PC-9 (cell line): ENCODE measurements around the gene HOMEZ. TPM values are rescaled to one million over a fixed set of nuclear protein-coding genes. Genes with fewer than 3 reads are reported as not detected.

ENCODE experiments used
- BruUV-seq: library from RNA; stranded (reverse); fragments of 400-500 nt; replicated peaks from 2 replicates; lab custom pipeline; 2021; lab: Mats Ljungman, UMichigan
- CTCF ChIA-PET: fragments of 300-600 bp; sonication (Branson Sonifier 250); formaldehyde crosslinking; loops from one replicate; lab custom pipeline; 2022; ENCODE audit warnings: antibody characterized with exemption; lab: Charles Lee
- POLR2A ChIA-PET: fragments of 300-600 bp; sonication (Branson Sonifier 250); formaldehyde crosslinking; loops from one replicate; lab custom pipeline; 2022; ENCODE audit warnings: antibody characterized with exemption; ENCODE audit not compliant: unreplicated experiment; lab: Charles Lee
- DNase-seq, 2 experiments: peaks; one replicate each; pipeline versions ENCODE4 v3.0.0 to v3.0.0-alpha.2; 2015 to 2022; ENCODE audit warnings: mixed read lengths in 1 of 2
- H2AFZ ChIP-seq: fragments of 200-600 bp; sonication (generic); 2 replicates; pipeline ENCODE4 v1.8.1; 2017; ENCODE audit warnings: antibody characterized with exemption
- H3F3A ChIP-seq: fragments of 200-600 bp; sonication (generic); 2 replicates; pipeline ENCODE4 v1.8.1; 2017; ENCODE audit warnings: antibody characterized with exemption, mild to moderate bottlenecking, low read depth; ENCODE audit not compliant: insufficient read depth
- H3K27ac ChIP-seq: fragments of 200-600 bp; sonication (generic); 2 replicates; pipeline ENCODE4 v1.6.1; 2016; ENCODE audit warnings: mixed run types
- H3K27me3 ChIP-seq: fragments of 200-600 bp; sonication (generic); 2 replicates; pipeline ENCODE4 v1.6.1; 2016; ENCODE audit warnings: low read depth, mixed run types; ENCODE audit not compliant: insufficient read depth
- H3K36me3 ChIP-seq: fragments of 200-600 bp; sonication (generic); 2 replicates; pipeline ENCODE4 v1.6.1; 2016; ENCODE audit warnings: low read depth, mixed run types
- H3K4me1 ChIP-seq: fragments of 200-600 bp; sonication (generic); replicated peaks from 2 replicates; pipeline ENCODE4 v1.6.1; 2016; ENCODE audit warnings: mixed run types; ENCODE audit not compliant: insufficient read depth
- H3K4me2 ChIP-seq: fragments of 200-600 bp; sonication (generic); 2 replicates; pipeline ENCODE4 v1.6.1; 2017; ENCODE audit warnings: mixed run types
- H3K4me3 ChIP-seq: fragments of 200-600 bp; sonication (generic); 2 replicates; pipeline ENCODE4 v1.6.1; 2016; ENCODE audit warnings: mixed run types
- H3K79me2 ChIP-seq: fragments of 200-600 bp; sonication (generic); 2 replicates; pipeline ENCODE4 v1.6.1; 2017; ENCODE audit warnings: low read depth, mixed run types
- H3K9me2 ChIP-seq: fragments of 200-600 bp; sonication (generic); 2 replicates; pipeline ENCODE4 v1.8.1; 2017; ENCODE audit warnings: mild to moderate bottlenecking; ENCODE audit not compliant: insufficient read depth
- H3K9me3 ChIP-seq: fragments of 200-600 bp; sonication (generic); 2 replicates; pipeline ENCODE4 v1.8.1; 2016; ENCODE audit warnings: low read depth; ENCODE audit not compliant: insufficient read depth
- H4K20me1 ChIP-seq: fragments of 200-600 bp; sonication (generic); 2 replicates; pipeline ENCODE4 v1.8.1; 2017; ENCODE audit not compliant: insufficient read depth
- CTCF ChIP-seq: fragments of 200-600 bp; sonication (generic); conservative IDR thresholded peaks from 2 replicates; pipeline ENCODE4 v1.6.1; 2017; ENCODE audit warnings: mixed run types, antibody characterized with exemption, mild to moderate bottlenecking, moderate library complexity
- EZH2 ChIP-seq: fragments of 200-600 bp; sonication (generic); IDR thresholded peaks from 2 replicates; pipeline ENCODE4 v1.8.0; 2017; ENCODE audit warnings: antibody characterized with exemption, low read depth
- intact Hi-C: fragments of 100-400 bp; cut with micrococcal nuclease; formaldehyde crosslinking; loops from one replicate; pipeline ENCODE4 v1.10.0; 2022; ENCODE audit not compliant: unreplicated experiment
- total RNA-seq: library from RNA; stranded (reverse); gene quantifications from 2 replicates; pipeline ENCODE4 v1.2.3, GENCODE V29; 2021

The HOMEZ gene
- total RNA-seq, 1 experiment from 2014 or later, result 14.0 TPM

DNA sequence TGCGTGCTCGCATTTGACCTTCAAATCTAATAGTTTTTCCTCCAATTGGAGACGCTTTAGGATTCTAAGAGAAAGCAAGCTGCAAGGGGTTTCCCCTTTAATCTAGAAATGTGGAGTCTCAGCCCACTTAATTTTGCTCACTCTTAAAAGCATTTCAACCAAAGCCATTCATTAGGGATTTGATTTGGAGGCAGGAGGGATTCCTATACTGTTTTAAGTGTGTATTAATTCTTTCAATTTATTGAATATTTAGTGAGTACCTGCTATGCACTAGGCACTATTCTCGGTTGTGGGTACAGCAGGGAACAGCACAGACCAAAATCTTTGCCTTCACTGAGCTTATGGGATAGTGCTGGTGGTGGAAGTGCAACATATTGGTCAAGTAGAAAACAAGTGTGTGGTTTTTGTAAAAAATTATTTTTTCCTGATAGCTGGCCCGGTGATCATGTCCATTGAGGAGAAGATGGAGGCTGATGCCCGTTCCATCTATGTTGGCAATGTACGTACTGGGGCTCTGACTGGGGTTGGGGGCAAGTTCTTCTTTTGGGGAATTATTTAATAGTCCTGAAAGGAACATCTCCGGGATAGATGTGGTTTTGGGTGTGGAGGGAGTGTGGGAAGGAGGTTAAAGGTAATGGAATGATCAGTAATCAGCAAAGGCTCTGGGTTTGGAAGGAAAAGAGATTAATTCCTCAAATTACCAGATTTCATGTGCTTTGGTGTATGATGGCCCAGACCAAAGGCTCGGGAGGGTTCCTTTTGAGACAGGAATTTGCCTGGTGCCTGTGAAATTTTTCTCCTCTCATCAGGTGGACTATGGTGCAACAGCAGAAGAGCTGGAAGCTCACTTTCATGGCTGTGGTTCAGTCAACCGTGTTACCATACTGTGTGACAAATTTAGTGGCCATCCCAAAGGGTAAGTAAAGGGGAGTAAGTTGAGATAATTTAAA, 36.9 kb upstream of the HOMEZ start:
- Histone ChIP-seq H3K79me2 (peaks cover 24% of the 10 kb centered on the region), H3K9me3 (no peaks in the 10 kb centered on the region), H2AFZ (no peak overlapping the region), H3K4me3 (peak overlapping the region; percentile 98), H3K27me3 (no peaks in the 10 kb centered on the region), H3F3A (peaks cover 26% of the 10 kb centered on the region; the same call in 1 of the 2 replicates), H3K27ac (0 out of 2 replicates have a peak overlapping the region, but pooled peaks have one; percentile 46), H3K4me2 (peak overlapping the region; percentile 90), H4K20me1 (no peaks in the 10 kb centered on the region), H3K9me2 (no peaks in the 10 kb centered on the region), H3K4me1 (peaks cover 15% of the 10 kb centered on the region), H3K36me3 (peaks cover 20% of the 10 kb centered on the region; the same call in 1 of the 2 replicates)
- DNase-seq, result no peak
- TF ChIP-seq CTCF (no peak), EZH2 (no peak)
- no TSS peak for BruUV-seq
- intact Hi-C loops, result loop anchor here (5.0 kb wide), 1 partner anchor 144 kb away; the partner anchor contains the start of gene NGDN
- ChIA-PET POLR2A (interaction anchor here (0.6 kb wide), 2 partner anchors 16 to 155 kb away, joined by 7 to 12 read pairs; partner anchors contain the start of gene BCL2L2), CTCF (interaction anchor here (0.8 to 1.2 kb wide), 2 partner anchors 22 to 202 kb away, joined by 3 to 4 read pairs; no protein-coding TSS in a partner anchor)

GRCh38 chr14:23321572-23322547, 35.9 kb upstream of the HOMEZ start:
- intact Hi-C loops, result loop anchor here (5.0 kb wide), 1 partner anchor 145 kb away; the partner anchor contains the start of gene NGDN
- Histone ChIP-seq H2AFZ (no peak overlapping the region), H3K4me3 (peak overlapping the region; percentile 98), H3K36me3 (peaks cover 20% of the 10 kb centered on the region; the same call in 1 of the 2 replicates), H3K79me2 (peaks cover 24% of the 10 kb centered on the region), H3F3A (peaks cover 16% of the 10 kb centered on the region; the same call in 1 of the 2 replicates), H3K9me3 (no peaks in the 10 kb centered on the region), H4K20me1 (no peaks in the 10 kb centered on the region), H3K4me2 (peak overlapping the region; percentile 90), H3K27ac (peak overlapping the region; percentile 55; the same call in 1 of the 2 replicates), H3K27me3 (no peaks in the 10 kb centered on the region), H3K9me2 (no peaks in the 10 kb centered on the region), H3K4me1 (peaks cover 15% of the 10 kb centered on the region)
- BruUV-seq, result no TSS peak
- POLR2A ChIA-PET, result interaction anchor here (0.6 to 0.7 kb wide), 4 partner anchors 14 to 156 kb away, joined by 3 to 12 read pairs (median 8); no protein-coding TSS in a partner anchor
- CTCF ChIA-PET, result interaction anchor here (0.5 to 0.8 kb wide), 7 partner anchors 21 to 428 kb away, joined by 3 to 7 read pairs (median 4); no protein-coding TSS in a partner anchor
- DNase-seq, result peak in 1 of 2 experiments; percentile 36
- no peak for TF ChIP-seq EZH2
- TF ChIP-seq CTCF, result no peak
